HCT116 (cell line): Measurements from ENCODE around the gene COL20A1. TPM values are rescaled to one million over a fixed set of nuclear protein-coding genes. Genes with fewer than 3 reads are reported as not detected.

Source experiments
- ATAC-seq: fragments of 200-7000 bp; cut with Tn5 transposase; 2 replicates; pipeline ENCODE4 v1.9.1; 2020; ENCODE audit warnings: mild to moderate bottlenecking, moderate library complexity
- BruUV-seq: library from RNA; stranded (reverse); fragments of 400-500 nt; replicated peaks from 2 replicates; lab custom pipeline; 2021; lab: Mats Ljungman, UMichigan
- CTCF ChIA-PET: fragments of 300-600 bp; sonication (Branson Sonifier 250); formaldehyde crosslinking; loops from one replicate; lab custom pipeline; 2021; ENCODE audit warnings: antibody characterized with exemption; lab: Charles Lee
- POLR2A ChIA-PET: fragments of 300-600, 350-600 bp; sonication (Branson Sonifier 250); formaldehyde crosslinking; loops from one replicate; lab custom pipeline; 2021; ENCODE audit warnings: antibody characterized with exemption; lab: Charles Lee
- RAD21 ChIA-PET, 2 experiments: fragments of 300-600 bp; sonication (Branson Sonifier 250); formaldehyde crosslinking; loops; one replicate each; lab custom pipeline; 2023; ENCODE audit warnings: low total read pairs in 2 of 2; ENCODE audit not compliant: uncharacterized antibody in 2 of 2, unreplicated experiment in 2 of 2, low non-redundant PET in 1 of 2; lab: Charles Lee
- DNase-seq: peaks from one replicate; pipeline ENCODE4 v3.0.0-alpha.2; 2010; ENCODE audit warnings: low read depth, low spot score
- H2AFZ ChIP-seq: fragments of 200-600 bp; shearing (Covaris generic), sonication (generic); 2 replicates; pipeline ENCODE4 v1.6.1; 2017; ENCODE audit warnings: low read depth, mixed run types, mixed read lengths, antibody characterized with exemption, low read length; ENCODE audit not compliant: poor library complexity, severe bottlenecking
- H3K27ac ChIP-seq: 2 replicates; pipeline ENCODE4 v1.5.1; 2012; ENCODE audit warnings: low read depth, low read length
- H3K27me3 ChIP-seq: fragments of 200-600 bp; sonication (generic); 2 replicates; pipeline ENCODE4 v1.6.1; 2016; ENCODE audit warnings: mixed run types, low read length, mixed read lengths; ENCODE audit not compliant: insufficient read depth
- H3K36me3 ChIP-seq, 2 experiments: fragments of 200-500 bp in 1 of 2; fragments of 200-600 bp in 1 of 2; sonication (Bioruptor generic) in 1 of 2; sonication (generic) in 1 of 2; 2 replicates each; pipeline versions ENCODE4 v1.5.1 to v1.6.1; 2014 to 2016; ENCODE audit warnings: low read length in 2 of 2, inconsistent platforms in 1 of 2, mixed read lengths in 1 of 2, mixed run types in 1 of 2; ENCODE audit not compliant: insufficient read depth in 2 of 2, control insufficient read depth in 1 of 2
- H3K4me1 ChIP-seq, 2 experiments: fragments of 200-600 bp in 1 of 2; sonication (generic) in 1 of 2; 2 replicates each; pipeline versions ENCODE4 v1.5.1 to v1.6.1; 2012 to 2017; ENCODE audit warnings: low read length in 2 of 2, inconsistent platforms in 1 of 2, mild to moderate bottlenecking in 1 of 2, mixed read lengths in 1 of 2, mixed run types in 1 of 2, moderate library complexity in 1 of 2; ENCODE audit not compliant: insufficient read depth in 2 of 2, control insufficient read depth in 1 of 2
- H3K4me2 ChIP-seq: fragments of 200-600 bp; sonication (generic); 2 replicates; pipeline ENCODE4 v1.6.1; 2017; ENCODE audit warnings: mixed run types, low read length, mixed read lengths
- H3K4me3 ChIP-seq, 2 experiments: fragments of 200-600 bp in 1 of 2; sonication (generic) in 1 of 2; replicated peaks in 1 of 2; 2 replicates each; pipeline ENCODE4 v1.5.1; 2011 to 2016; ENCODE audit warnings: low read length in 2 of 2, control low read depth in 1 of 2, low read depth in 1 of 2, mild to moderate bottlenecking in 1 of 2, mixed read lengths in 1 of 2, mixed run types in 1 of 2
- H3K79me2 ChIP-seq: fragments of 200-600 bp; sonication (generic); 2 replicates; pipeline ENCODE4 v1.6.1; 2017; ENCODE audit warnings: mild to moderate bottlenecking, mixed run types, low read length, moderate library complexity, mixed read lengths; ENCODE audit not compliant: insufficient read depth
- H3K9ac ChIP-seq: fragments of 200-600 bp; sonication (generic); 2 replicates; pipeline ENCODE4 v1.6.1; 2016; ENCODE audit warnings: low read length, mixed read lengths
- H3K9me2 ChIP-seq: fragments of 200-600 bp; sonication (generic), shearing (Covaris generic); 2 replicates; pipeline ENCODE4 v1.6.1; 2017; ENCODE audit warnings: mixed run types, mild to moderate bottlenecking, moderate library complexity; ENCODE audit not compliant: insufficient read depth
- H3K9me3 ChIP-seq, 2 experiments: fragments of 200-500 bp in 1 of 2; fragments of 200-600 bp in 1 of 2; sonication (Bioruptor generic) in 1 of 2; sonication (generic) in 1 of 2; 2 replicates each; pipeline ENCODE4 v1.6.1; 2014 to 2017; ENCODE audit warnings: low read length in 2 of 2, mixed read lengths in 2 of 2, inconsistent platforms in 1 of 2, low read depth in 1 of 2, mild to moderate bottlenecking in 1 of 2, mixed run types in 1 of 2, moderate library complexity in 1 of 2; ENCODE audit not compliant: control insufficient read depth in 1 of 2, insufficient read depth in 1 of 2
- H4K20me1 ChIP-seq: fragments of 200-600 bp; sonication (generic), shearing (Covaris generic); 2 replicates; pipeline ENCODE4 v1.6.1; 2017; ENCODE audit warnings: mixed run types, mild to moderate bottlenecking, moderate library complexity; ENCODE audit not compliant: insufficient read depth
- CEBPB ChIP-seq: IDR thresholded peaks from 2 replicates; pipeline ENCODE4 v1.6.1; 2012; ENCODE audit warnings: low read depth
- ELF1 ChIP-seq: IDR thresholded peaks from 2 replicates; pipeline ENCODE4 v1.6.1; 2012; ENCODE audit warnings: low read depth, borderline replicate concordance
- EZH2 ChIP-seq: fragments of 200-600 bp; sonication (generic); IDR thresholded peaks from 2 replicates; pipeline ENCODE4 v1.6.1; 2017; ENCODE audit warnings: antibody characterized with exemption, mixed run types
- FOSL1 ChIP-seq: IDR thresholded peaks from 2 replicates; pipeline ENCODE4 v1.6.1; 2012; ENCODE audit warnings: low read depth
- JUND ChIP-seq: IDR thresholded peaks from 2 replicates; pipeline ENCODE4 v1.6.1; 2012
- POLR2AphosphoS5 ChIP-seq: IDR thresholded peaks from 2 replicates; pipeline ENCODE4 v1.6.1; 2011; ENCODE audit warnings: mild to moderate bottlenecking, low read depth, low read length, moderate library complexity
- SIN3A ChIP-seq: IDR thresholded peaks from 2 replicates; pipeline ENCODE4 v1.6.1; 2012; ENCODE audit warnings: low read depth
- SP1 ChIP-seq: IDR thresholded peaks from 2 replicates; pipeline ENCODE4 v1.6.1; 2012; ENCODE audit warnings: low read depth
- TCF7L2 ChIP-seq: IDR thresholded peaks from 2 replicates; pipeline ENCODE4 v1.7.0; 2011; ENCODE audit warnings: borderline replicate concordance, inconsistent platforms; ENCODE audit not compliant: insufficient read depth, insufficient read length; ENCODE audit errors: extremely low read depth
- YY1 ChIP-seq: IDR thresholded peaks from 2 replicates; pipeline ENCODE4 v1.6.1; 2011; ENCODE audit warnings: low read length, low read depth, moderate library complexity, mild to moderate bottlenecking; ENCODE audit not compliant: insufficient replicate concordance; ENCODE audit errors: extremely low read depth
- ZFX ChIP-seq: fragments of 450-650 bp; IDR thresholded peaks from 2 replicates; pipeline ENCODE4 v1.6.1; 2017
- ZNF274 ChIP-seq: fragments of 200-500 bp; sonication (Bioruptor generic); IDR thresholded peaks from 2 replicates; pipeline ENCODE4 v1.6.1; 2014; ENCODE audit warnings: mild to moderate bottlenecking, low read depth, low read length, inconsistent platforms
- intact Hi-C: fragments of 100-400 bp; cut with micrococcal nuclease; formaldehyde crosslinking; loops from 2 replicates; pipeline ENCODE4 v1.10.0; 2022
- total RNA-seq: library from RNA; stranded (reverse); gene quantifications from one replicate; pipeline ENCODE4 v1.2.1, GENCODE V29; 2021; ENCODE audit not compliant: unreplicated experiment
- TF ChIP-seq, protein P1 (sequence below): IDR thresholded peaks from 2 replicates; pipeline ENCODE4 v1.6.1; 2012
- TF ChIP-seq, protein P2 (sequence below): IDR thresholded peaks from 2 replicates; pipeline ENCODE4 v1.6.1; 2012
- TF ChIP-seq, protein P3 (sequence below): IDR thresholded peaks from 2 replicates; pipeline ENCODE4 v1.6.1; 2012; ENCODE audit warnings: low read depth

The COL20A1 gene
- total RNA-seq, 1 experiment from 2014 or later, result 0.34 TPM

DNA sequence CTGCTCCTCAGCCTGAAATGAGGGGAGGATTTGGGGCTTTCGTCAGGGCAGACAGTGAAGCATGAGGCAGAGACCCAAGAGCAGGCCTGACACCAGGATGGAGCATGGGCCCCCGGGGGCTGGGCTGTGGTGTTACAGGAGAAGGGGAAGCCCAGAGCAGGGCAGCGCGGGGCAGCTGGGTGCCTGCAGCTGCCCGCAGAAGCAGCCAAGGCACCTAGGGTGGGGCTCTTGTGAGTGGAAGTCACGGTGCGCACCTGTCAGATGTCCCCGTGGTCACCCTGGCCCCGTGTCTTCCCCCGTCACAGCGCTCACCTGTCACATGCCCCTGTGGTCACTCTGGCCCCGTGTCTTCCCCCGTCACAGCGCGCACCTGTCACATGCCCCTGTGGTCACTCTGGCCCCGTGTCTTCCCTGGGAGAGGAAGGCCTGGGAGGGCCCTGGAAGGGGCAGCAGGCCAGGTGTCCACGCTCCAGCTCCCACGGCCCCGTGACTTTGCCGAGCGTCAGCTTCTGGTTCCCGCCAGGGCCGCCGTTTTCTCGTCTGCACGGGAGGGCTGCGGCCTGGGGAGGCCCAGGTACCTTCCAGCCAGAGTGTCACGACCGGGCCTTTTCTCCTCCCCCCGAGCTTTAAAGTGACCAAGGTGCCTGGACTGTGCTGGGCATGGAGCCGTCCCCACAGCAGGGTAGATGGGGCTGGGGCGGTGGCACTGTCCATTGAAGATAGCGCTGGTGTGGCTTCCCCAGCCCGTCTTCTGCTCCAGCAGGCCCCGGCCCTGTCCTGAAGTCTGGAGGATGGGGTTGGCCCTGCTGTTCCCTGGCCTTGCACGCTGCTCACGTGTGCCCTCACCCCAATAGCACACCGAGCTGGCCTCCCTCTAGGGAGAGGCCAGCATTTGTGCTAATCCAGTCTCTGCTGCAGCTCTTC lies 11.0 kb upstream of the COL20A1 start:
- H4K20me1 ChIP-seq, result no peaks in the 10 kb centered on the region
- no peak overlapping the region for H3K27ac ChIP-seq
- no peaks in the 10 kb centered on the region for H3K9me3 ChIP-seq
- CTCF ChIA-PET, result no interaction called here
- no peaks in the 10 kb centered on the region for H3K9me2 ChIP-seq
- ATAC-seq (no peak), DNase-seq (no peak)
- intact Hi-C loops, result no loop called here
- BruUV-seq, result no TSS peak
- no peaks in the 10 kb centered on the region for H3K27me3 ChIP-seq
- peaks cover 20 to 25% of the 10 kb centered on the region in 2 experiments; a peak in 3 of 4 replicates for H3K36me3 ChIP-seq
- no peak overlapping the region for H3K4me2 ChIP-seq
- no peaks in the 10 kb centered on the region for H3K4me1 ChIP-seq
- H2AFZ ChIP-seq, result no peak overlapping the region
- POLR2A ChIA-PET, result interaction anchor here (1.4 kb wide), 1 partner anchor 9 kb away, joined by 3 read pairs; the partner anchor contains the start of gene ARFGAP1
- RAD21 ChIA-PET, result interaction anchor here in 1 of 2 experiments (1.0 kb wide), 1 partner anchor 59 kb away, joined by 3 read pairs; no protein-coding TSS in a partner anchor
- TF ChIP-seq EZH2 (no peak), FOSL1 (no peak), POLR2AphosphoS5 (no peak), TCF7L2 (no peak), JUND (no peak), SIN3A (no peak), ELF1 (no peak), CEBPB (no peak), SP1 (no peak), YY1 (no peak), ZNF274 (no peak), ZFX (no peak)
- TF ChIP-seq, protein P1, sequence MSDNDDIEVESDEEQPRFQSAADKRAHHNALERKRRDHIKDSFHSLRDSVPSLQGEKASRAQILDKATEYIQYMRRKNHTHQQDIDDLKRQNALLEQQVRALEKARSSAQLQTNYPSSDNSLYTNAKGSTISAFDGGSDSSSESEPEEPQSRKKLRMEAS, result no peak
- TF ChIP-seq, protein P2, sequence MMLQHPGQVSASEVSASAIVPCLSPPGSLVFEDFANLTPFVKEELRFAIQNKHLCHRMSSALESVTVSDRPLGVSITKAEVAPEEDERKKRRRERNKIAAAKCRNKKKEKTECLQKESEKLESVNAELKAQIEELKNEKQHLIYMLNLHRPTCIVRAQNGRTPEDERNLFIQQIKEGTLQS, result no peak
- TF ChIP-seq, protein P3, sequence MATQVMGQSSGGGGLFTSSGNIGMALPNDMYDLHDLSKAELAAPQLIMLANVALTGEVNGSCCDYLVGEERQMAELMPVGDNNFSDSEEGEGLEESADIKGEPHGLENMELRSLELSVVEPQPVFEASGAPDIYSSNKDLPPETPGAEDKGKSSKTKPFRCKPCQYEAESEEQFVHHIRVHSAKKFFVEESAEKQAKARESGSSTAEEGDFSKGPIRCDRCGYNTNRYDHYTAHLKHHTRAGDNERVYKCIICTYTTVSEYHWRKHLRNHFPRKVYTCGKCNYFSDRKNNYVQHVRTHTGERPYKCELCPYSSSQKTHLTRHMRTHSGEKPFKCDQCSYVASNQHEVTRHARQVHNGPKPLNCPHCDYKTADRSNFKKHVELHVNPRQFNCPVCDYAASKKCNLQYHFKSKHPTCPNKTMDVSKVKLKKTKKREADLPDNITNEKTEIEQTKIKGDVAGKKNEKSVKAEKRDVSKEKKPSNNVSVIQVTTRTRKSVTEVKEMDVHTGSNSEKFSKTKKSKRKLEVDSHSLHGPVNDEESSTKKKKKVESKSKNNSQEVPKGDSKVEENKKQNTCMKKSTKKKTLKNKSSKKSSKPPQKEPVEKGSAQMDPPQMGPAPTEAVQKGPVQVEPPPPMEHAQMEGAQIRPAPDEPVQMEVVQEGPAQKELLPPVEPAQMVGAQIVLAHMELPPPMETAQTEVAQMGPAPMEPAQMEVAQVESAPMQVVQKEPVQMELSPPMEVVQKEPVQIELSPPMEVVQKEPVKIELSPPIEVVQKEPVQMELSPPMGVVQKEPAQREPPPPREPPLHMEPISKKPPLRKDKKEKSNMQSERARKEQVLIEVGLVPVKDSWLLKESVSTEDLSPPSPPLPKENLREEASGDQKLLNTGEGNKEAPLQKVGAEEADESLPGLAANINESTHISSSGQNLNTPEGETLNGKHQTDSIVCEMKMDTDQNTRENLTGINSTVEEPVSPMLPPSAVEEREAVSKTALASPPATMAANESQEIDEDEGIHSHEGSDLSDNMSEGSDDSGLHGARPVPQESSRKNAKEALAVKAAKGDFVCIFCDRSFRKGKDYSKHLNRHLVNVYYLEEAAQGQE, result no peak
- H3K79me2 ChIP-seq, result peaks cover 7% of the 10 kb centered on the region; the same call in 1 of the 2 replicates
- no peak overlapping the region for H3K9ac ChIP-seq
- H3K4me3 ChIP-seq, result no peak overlapping the region
